IPS-NIHi7 (cell line): Measurements from ENCODE around the gene AUTS2.
"Not testable (repeated sequence)": the region's sequence is repeated elsewhere in the genome, so short reads cannot be mapped to it uniquely, and the experiment has no call there.

Experiments used
- DNase-seq: peaks from one replicate; pipeline ENCODE4 v3.0.0; 2012; ENCODE audit warnings: mixed read lengths; ENCODE audit errors: extremely low spot score

Gene AUTS2

DNA sequence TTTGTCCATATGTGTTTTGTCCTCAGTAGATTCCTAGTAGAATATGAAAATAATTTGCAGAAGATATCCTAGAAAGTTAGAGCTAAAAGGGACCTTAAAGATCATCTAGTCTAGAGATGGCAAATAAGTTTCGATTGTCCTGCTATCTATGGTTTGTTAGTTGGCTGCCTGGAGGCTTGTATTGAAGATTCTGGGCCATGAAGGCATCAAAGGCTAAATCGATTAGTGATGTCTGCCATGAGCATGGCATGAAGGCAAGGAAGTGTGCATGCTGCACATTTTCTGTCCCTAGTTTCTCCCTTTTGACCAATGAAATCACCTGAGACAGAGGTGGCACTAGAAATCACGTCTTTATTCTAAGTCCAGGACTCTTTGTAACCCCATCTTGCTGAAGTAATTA lies 979.9 kb downstream of the AUTS2 start:
- DNase-seq: no peak

DNA sequence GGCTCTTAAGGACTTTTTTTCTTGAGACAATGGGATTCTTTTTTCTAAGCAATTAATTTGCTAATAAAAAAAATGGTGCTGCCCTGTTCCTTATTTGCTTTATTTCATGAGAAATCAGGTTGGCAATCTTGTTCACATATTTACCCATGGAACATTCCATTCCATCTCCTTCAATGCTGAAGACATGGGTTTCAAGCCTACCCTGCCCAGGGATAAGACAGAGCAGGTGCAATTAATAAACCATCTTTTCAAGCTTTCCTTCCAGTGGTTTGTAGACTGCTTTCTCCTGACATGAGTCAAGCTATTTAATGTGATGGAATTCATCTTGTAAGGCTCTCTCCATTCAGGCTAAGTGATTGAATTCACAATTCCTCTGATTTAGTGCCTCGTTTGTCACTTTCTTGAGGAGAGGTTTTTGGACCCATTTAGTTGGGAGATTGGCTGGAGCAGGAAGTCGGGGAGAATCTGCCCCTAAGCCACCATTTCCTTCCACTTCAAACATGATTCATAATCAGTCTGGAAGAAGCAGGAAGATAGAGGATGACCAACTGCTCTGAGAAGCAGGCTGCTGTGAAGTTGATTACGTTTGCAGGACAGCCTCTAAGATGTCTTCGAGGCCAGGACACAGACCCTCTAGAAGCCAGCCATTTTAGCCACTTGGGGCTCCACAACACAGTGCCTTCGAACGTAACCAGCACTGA lies 981.3 kb downstream of the AUTS2 start:
- DNase-seq: no peak

DNA sequence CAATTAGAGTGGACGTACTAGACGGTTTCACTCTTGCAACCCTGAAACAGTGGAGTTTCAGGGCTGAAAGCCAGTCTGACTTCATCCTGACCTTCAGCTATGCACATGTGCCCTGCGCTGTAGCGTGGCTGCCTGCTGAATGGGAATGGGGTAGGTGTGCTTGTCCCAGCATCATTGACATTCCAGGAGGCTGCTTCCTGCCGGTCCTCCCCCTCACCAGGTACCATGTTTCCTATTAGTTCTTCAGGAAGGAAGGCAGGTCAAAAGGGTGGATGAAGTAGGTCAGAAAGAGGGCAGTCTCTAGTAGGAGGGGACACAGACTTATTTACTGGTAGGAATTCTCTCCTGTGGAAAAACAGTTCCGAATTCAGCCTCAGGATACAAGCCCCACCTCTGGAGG lies 981.9 kb downstream of the AUTS2 start:
- DNase-seq: peak; percentile 35

DNA sequence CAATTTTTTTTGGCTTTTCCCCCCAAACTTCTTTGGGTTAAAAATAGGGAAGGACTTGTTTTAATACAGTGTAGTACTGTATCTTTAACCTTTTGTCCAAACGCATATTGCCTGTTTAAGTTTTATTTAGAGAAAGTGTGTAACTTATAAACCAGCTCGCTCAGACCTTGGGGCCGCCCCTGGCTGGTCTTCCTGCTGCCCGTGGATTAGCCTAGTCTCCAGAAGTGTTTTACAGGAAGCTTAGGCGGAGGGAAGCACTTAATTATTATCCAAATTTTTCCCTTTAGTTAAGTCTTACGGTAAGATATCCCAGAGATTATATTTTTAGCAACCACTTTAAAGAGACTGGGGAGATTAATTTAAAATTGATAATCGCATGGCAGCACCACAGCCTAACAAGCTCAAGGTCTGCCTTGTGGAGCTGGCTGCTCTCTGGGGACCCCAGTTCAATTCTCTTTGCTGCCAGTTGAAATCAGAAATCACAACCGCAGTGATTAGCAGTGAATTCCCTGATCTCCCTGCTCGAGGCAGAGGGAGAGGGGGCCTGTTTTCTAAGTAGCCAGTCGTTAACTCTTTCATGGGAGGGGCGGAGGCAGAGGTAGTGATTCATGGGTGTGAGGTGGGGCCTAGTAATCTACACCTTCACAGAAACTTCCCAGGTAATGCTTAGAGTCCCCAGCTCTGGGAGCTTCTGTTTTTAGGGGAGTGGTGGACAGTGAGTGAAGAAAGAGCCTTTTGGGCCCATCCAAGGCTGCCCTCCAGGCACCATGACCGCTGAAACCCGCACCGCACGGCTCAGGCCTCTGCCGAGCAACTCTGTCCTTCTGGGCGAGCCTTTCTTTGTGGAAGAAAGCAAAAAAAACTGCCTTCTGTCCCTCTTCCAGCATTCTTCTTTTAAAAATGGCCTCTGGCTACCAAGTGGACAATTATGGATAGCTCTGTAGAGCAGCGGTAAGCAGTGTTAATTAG lies 984.9 kb downstream of the AUTS2 start:
- peak; percentile 78 for DNase-seq

DNA sequence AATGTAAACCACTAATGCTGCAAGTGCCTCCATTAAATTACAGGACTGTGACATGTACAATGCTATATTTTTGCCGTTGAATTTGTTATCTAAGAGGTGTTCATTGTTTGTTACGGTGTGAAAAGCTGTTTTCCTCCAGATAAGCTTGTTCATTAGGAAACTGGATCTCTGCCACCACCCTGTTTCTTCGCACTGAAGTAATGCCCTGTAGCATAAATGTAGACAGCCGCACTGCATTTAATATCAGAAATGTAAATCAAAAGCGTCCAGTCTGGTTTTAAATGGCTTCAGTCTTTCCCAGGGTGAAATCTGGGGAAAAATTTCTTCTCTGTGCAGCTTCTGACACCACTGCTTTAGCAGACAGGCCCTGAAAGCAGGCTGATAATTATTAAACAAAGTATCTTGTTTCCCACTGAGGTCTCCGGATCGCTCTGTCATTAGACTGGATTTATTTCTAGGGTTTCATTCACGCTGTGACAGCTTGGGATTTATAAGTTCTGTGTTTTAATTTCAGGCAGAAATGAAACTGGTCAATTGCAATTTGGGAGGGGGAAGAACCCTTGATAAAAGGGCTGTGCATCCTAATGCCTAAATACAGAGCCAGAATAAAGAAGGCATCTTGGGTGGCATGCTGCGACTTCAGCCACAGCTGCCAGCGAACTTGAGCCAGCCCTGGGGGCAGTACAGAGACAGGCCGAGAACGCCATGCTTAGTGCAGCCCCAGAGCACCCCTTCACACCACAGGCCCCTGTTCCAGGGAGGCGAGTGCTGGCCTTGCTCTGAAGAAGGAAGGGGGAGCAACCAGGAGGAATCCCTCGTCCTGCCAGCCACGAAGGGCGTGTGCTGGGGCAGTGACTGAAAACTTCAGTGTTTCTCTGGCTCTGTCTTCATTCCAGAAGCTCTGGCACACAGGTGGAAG lies 985.9 kb downstream of the AUTS2 start:
- DNase-seq: no peak

GRCh38 chr7:70585071-70585470 lies 986.8 kb downstream of the AUTS2 start:
- peak; percentile 63 for DNase-seq

DNA sequence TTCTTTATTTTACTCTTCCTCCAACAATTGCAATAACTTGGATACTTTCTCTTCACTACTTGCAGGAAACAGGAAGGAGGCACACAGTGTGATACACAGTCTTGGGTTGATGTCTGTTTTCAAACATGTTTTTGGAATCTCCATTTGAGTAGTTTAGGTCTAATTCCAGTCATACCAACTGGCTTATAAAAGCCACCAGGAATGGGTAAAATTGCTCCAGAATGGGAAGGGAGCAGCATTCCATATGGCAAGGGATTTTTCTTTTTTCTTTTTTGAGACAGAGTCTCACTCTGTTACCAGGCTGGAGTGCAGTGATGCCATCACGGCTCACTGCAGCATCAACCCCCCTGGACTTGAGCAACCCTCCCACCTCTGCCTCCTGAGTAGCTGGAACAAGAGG lies 988.5 kb downstream of the AUTS2 start:
- DNase-seq: no peak

DNA sequence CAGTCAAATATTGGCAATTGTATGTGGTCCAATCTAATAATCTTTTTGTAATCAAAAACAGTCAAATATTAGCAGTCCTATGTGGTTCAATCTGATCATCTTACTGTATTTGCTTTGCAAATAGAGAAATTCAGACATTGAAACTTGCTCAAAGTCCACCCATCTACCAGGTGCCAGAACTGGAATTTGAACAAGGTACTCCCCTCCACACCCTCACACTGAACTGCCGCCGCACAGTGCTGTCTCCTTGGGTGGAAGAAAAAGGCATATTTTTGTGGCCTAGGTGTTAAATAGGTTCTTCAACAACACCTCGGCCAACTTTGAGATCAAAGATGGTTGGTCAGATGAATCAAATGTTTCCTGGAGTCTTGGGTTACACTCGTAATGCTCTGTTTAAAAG lies 989.5 kb downstream of the AUTS2 start:
- no peak for DNase-seq

DNA sequence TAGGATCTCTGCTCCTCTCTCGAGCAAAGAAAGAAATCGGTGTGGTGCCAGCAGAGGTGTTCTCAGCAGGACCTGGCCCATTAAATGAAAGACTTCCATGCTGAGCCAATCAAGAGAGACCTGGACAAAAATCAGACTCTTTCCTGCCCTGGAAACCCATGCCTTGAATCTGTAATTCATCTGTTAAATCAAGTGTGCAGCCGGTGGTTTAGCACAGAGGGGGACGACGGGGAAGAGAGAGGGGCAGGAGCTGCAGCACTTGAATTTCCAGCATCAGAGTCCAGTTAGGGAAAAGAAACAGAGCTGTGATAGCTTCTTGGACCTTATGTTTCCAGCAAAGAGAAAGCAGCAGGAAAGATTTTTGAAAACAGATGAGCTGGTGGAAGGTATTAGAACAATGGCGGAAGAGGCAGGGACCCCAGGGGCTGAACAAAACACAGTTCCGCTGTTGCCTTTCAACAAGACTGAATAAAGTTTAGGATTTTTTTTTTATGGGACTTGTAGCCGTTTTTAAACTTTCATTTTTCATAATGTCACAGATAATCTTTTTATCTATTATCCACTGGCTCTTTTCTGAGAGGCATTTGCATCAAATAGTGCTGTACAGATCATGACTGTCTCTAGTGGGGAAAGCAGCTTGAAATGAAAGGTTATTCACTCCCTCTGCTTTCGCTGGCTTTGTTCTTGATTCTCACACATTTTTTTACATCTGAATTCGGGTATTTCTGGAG lies 990.1 kb downstream of the AUTS2 start:
- DNase-seq: no peak

GRCh38 chr7:70589010-70589409 lies 990.7 kb downstream of the AUTS2 start:
- DNase-seq: no peak

- DNase-seq: no peak
Observed at GRCh38 chr7:70589590-70589989, 991.3 kb downstream of the AUTS2 start.

GRCh38 chr7:70590126-70590854 lies 992.0 kb downstream of the AUTS2 start:
- no peak for DNase-seq

DNA sequence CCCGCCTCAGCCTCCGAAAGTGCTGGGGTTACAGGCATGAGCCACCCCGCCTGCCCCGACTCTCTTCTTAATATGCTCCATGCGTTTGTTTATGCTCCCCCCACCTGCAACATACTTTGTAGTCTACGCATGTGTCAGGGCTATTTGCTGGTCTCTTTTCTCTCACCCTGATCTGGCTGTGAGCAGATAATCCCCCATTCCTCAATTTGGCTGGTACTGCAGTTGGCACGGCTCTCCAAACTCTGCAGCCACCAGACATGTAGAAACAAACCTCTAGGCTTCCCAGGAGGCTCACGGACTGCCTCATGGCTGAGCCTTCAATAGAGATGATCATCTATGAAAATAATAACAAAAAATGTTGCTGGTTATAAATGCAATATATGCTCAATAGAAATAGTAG lies 993.4 kb downstream of the AUTS2 start:
- DNase-seq: no peak

DNA sequence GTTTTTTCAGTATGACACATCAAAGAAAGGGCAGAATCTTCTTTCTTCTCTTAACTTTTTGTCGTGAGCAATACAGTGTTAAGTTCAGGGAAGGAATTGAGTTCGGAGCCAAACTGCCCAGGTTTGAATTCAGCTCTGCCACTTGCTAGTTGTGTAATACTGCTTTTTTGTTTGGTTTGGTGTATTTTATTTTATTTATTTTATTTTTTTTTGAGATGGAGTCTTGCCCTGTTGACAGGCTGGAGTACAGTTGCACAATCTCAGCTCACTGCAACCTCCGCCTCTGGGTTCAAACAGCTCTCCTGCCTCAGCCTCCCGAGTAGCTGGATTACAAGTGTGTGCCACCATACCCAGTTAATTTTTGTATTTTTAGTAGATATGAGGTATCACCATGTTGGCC lies 993.9 kb downstream of the AUTS2 start:
- DNase-seq: no peak

DNA sequence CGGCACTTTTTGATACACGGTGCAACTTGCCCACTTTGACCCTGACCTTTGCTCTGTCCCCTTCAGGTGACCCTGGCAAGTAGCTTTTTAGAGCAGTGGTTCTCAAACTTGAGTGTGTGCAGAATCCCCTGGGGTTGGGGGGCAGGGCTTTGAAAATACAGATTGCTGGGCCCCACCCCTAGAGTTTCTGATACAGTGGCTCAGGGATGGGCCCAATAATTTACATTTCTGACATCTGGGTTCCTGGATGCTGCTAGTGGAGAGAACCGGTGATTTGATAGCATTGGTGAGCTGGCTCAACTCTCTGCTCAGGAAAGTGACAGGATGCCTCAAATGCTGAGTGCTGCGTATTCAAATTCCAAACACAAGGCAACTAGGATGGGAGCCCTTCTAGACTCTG lies 995.9 kb downstream of the AUTS2 start:
- DNase-seq: no peak

- not testable (repeated sequence) for DNase-seq
Observed at GRCh38 chr7:70594885-70595284, 996.6 kb downstream of the AUTS2 start.

DNA sequence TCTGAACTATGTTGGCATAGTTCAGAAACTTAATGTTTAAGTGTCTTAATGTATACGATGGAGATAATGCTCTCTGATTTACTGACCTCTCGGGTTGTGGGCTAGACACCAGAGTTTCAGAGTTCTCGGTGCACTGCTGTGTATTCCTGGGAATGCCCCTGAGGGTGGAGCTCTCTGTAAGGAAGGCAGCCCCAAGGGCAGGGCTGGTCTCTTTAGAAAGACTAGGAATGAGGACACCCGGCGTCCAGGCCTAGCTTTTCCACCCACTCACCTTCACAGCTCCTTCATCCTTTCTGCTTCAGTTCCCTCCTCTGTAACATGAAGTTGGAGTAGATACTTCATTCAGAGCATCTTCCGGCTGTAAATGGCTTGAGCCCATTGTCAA lies 997.1 kb downstream of the AUTS2 start:
- DNase-seq: no peak

GRCh38 chr7:70595755-70596597 lies 997.7 kb downstream of the AUTS2 start:
- DNase-seq: peak; percentile 69

- no peak for DNase-seq
Observed at GRCh38 chr7:70596598-70596913, 998.3 kb downstream of the AUTS2 start.

DNA sequence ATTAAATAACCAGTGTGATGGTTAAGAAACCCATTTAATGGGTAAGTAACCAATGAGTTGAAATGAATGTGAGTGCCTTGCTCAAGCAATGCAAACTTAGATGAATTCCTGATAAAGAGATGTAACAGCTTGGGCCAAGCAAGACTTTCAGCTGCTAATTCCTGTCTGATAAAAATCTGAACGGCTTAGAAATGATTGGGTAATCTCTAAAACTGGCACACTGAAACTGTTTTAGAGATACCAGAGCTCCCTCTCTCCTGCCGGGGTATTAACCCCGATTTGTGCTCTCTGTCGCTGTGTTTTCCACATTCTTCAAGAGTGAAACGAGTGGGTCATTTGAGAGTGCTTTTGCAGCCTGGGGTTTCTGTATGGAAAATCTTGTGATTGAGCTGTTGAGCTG lies 998.8 kb downstream of the AUTS2 start:
- DNase-seq: no peak
